OCI-M2 (cell line): Measurements from ENCODE around the gene MEIS2.

ENCODE experiments used
- DNase-seq: peaks from one replicate; lab custom pipeline; 2025; ENCODE audit not compliant: unreplicated experiment; lab: John Stamatoyannopoulos, UW

The MEIS2 gene

DNA sequence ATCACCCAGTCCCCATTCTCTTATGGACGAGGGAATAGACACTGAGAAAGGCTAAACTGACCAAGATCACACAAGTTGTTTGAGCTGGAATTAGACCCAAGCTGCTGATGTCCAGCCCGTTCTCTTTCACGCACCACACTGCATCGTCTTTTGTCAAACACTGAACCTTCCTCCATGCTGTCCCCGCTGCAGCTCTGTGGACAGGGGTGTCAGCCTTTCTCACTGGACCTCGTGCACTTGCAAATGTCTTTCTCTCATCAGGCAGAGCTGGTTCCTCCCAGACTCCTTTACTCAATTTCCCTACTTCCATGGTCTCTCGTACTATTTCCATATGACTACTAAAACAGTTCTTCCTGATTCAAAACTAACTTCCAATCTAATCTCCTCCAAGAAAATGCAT, 161.6 kb downstream of the MEIS2 start:
- no peak for DNase-seq

DNA sequence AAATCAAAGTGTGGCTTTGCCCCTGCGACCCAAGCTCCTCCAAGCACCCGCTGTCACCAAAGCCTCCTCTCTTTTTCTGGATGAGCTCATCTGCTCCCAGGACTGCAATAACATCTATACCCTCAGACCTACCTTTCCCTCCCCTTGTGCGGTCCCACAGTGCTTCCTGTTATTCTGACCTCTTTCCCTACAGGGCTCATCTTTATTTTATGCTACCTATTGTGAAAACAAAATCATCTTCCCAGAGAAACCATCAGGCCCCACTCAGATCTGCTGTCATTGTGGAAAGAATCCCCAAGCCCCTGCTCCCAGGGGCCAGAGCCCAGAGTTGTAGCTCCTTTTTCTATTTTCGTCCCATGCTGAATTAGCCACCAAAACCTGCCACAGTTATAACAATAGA, 162.2 kb downstream of the MEIS2 start:
- no peak for DNase-seq

DNA sequence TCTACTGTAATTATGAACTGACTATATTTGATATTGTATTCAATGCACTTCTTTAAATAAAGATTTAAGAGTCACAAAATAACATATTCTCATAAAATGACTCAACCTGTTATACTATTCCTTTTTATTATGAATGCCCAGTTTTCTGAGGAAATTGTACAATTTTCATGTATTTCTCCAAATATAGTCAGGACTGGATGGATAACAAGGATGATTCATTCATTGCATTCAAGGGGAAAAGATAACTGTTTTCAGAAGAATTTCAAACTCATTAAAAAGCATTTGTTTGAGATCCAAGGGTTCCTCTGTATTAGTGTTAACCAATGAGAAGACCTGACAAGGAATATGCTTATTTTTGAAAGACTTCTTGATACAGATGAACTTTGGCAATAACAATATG, 163.7 kb downstream of the MEIS2 start:
- no peak for DNase-seq

DNA sequence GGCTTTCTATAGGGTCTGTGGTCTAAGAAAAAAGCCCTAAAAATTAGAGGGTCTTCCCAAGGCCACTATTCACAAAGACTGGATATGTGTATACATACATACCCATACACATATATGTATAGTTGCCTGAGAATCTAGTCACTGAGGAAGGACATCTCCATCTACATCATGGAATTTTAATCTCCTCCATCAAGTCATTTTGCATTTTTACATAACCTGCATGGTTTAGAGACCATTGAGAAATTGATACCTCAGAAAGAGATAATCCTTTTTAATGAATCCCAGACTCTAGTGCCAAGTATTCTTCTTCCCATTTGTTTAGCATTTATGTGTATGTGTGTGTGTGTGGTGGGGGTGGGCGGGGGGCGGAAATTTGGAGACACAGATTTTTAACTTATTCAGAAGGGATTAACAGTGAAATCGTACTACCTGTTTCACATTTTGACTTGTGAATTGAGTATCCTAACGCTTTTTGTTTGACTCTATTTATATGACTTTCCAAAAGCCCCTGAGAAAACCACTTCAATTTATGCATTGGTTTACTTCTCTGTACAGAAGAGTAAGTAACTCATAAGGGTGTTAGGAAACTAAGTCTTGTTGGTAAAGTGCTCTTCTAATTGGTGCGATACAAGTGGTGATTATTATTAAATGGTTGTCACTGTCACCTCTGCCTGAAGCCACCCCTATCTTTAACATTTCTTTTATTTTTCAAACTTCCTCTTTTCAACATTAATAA, 166.9 kb downstream of the MEIS2 start:
- no peak for DNase-seq

DNA sequence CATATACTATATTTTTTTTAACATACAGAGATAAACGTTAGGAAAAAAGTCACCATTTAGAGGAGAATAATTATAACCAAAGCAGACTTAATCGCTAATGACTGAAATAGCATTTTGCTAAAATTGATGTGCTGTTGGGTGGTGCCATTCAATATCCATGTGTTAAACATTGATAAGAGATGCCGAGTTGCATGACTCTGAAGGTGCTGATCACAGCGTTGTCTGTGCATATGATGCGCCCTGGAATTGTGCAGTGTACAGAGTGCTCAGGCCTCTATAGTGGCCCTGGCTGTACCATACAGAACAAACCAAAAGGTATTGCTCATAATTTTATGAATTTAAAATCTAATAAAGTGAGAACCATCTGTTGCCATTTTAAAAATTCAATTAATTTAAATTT, 168.3 kb downstream of the MEIS2 start:
- DNase-seq: no peak

DNA sequence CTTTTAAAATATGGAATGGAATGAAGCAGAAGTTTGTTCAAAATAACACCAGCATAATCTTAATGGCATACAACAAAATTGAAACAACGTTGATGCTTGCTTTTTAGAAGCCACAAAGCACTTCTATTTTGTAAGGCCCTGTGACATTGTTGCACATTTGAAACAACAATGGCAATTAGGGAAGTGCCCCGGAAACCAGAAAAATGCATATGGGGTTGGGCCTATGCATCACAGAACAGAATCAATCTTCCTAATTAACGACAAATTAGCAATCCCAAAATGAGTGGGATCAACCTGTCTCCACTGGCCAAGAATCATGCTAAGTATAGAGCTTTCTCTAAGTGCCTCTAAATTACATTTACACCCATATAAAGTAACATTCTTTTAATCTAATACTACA, 168.9 kb downstream of the MEIS2 start:
- no peak for DNase-seq

DNA sequence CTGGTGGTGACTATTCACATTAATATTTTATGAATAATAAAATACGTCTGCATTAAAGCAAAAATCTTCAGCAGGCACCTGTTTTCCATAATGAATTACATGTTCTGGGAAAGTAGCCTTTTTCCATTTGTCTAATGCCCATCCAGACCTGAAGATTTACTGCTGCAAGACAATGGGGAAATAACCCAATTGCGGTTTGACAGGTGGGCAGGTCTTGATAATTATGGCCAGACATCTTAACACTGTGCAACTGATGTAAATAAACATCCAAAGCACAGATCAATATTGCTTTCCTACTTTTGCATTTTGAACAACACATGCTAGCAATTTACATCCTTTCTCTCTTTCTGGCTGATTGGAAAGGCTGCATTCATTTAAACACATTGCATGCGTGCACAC, 173.9 kb downstream of the MEIS2 start:
- DNase-seq: no peak

DNA sequence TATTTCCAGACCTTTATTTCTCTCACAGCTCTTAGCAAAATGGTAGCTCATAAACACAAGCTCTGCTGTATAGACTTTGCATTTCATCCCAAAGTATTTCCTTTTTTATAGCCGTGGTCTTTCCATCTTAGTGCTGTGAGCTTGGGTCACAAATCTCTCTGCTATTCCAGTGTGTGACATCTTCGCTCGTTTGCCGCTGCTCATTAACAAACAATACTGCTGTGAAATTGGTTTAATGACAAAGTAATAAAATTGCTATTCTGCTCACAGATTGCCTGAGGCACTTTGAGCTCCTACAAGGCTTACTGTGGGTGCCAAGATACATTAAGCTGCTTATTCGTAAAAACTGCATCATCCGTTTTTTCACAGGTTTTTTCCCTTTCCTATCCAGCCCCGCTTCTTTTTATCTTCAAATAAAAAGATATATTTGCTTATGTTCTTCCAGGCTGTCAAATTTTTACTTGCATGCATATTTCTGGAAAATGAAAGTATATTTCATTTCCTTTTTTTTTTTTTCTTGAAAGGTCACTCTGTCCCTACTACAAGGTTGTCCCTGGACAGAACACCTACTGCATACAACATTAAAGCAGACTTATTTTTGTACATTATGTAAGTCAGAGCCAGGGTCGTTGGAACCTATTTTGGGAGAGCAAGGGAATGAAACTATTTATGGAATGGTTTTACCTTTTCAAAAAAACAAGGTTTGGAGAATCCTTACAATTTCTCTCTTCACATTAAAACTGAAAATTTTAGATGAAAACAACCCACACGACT, 174.5 kb downstream of the MEIS2 start:
- no peak for DNase-seq

DNA sequence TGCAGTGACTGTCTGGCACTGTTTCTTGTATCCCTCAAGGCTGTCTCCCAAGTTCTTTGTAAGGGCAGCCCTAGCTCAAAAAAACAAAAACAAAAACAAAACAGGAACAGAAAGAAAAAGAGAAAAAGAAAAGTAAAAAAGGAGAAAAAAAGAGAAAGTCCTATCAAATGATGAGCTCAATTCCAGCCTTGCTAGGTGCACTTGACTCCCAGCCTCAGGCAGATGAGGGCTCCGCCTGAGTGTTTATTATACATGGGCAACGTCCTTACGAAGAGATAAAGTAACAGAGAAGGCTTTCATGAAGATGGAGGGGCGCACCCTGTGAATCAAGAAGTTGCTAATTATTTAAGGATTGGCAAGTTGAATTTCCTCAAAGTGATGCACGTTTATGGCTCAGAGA, 175.3 kb downstream of the MEIS2 start:
- DNase-seq: no peak

DNA sequence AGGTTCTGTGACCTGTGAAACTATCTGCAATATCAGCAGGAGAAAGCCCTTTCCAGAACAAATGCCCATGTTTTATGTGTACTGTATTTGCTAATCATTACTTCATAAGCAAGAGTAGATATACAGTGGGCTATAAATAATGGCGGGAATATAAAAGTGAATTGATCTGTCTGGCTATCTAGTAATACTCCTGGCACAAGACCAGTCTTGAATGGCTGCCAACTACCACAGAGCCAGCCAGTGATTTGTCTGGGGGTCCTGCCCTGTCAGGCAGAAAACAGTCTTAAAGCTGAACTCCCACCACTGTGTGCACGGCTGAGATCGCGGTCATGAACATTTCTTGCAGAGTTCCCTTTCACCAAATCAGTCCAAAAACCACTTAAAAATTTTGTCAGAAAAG, 176.3 kb downstream of the MEIS2 start:
- DNase-seq: no peak

DNA sequence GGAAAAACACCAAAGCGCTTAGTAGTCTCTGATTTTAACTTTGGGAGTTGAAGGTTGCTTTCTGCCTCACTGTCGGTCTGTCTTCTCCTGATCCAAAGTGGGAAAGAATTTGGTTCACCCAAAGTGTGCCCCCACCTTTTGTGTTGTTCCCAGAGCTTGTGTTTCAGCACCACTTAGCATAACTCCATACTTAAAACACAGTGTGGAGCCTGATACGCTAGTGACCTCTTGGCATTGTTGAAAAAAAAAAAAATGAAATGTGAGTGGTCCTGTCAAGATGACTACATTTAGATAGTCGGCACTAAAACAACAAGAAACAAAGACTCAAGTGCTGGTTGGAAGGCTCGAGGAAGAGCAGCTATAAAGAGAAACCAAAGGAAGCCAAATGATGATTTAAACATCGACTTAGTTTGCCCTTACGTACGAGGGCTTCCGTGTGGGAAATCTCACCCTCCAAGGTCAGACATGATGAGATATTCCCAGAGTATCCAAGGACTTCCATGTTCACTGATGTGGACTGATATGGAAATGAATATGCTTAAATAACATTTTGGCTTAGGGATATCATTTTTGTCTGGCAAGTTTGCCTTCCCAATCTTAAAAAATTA, 178.8 kb downstream of the MEIS2 start:
- no peak for DNase-seq

DNA sequence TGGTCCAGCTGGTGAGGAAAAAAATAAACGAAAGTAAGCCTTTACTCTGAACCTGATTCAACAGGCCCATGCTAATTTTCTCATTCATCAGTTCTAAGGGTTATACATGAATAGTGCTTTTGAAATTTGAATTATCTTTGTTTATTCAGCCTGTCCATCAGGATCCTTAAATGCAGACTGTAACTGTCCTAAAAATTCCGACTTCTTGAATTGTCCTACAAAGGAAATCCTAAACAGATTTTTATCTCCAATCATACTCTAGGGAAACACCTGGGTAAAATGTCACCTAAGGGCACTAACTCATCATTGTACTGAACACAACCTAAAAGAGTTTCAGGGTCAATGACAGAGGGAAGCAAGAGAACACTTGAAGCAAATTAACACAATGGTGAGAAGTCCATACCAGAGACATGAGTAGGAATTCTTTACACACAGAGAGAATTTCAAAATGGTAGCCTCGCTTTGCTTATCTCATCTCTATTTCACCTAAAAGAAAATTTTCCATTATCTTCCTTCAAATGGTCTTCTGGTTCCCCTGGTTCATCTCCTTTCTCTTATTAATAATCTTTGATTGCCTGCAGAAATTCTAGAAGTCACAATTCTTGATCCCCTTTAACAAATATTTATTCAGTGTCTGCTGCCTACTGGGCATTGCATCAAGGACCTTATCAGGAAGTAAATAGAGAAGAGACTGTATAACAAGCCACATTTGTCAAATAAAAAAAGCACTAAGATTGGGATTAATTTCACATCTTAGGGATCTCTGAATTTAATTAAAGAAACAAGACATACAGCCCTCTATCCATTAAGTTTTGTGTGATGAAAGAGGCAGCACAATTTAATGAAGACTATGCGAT, 182.7 kb downstream of the MEIS2 start:
- DNase-seq: no peak

DNA sequence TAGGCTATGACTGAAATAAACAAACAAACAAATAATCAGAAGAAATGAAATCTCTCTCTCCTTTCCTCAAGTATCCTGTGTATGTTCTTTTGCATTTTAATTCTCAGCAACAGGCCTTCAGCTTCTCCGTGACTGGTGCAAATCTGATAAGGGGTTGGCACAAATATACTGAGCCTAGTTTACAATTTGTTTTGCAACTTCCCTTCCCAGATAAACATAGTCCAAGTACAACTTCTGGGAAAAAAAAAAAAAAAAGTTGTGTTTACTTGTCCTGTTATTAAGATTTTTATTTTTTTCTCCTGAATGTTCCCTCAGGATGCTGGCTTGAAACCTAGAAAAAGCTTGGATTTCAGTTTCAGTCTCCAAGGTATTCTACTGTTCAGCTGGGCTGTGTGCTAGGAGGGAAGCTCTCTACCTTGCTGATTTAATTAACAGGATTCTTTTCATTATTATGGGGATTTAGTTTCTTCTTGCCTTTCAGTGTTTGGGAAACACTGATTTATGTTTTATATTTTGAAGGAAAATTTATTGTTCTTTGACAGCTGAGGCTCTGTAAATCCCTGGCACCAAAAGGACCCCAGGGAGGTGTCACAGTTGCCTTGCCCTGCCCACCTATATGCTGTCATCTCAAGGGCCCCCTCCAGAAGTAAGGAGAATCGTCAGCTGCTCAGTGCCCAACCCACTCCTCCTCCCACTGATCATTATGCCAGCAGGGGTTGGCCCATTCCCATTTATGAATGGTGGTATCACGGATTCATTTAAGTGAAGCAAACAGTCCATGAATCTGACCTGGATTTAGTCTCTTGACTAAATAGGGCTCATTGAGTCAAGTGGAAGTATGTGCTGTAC, 185.2 kb downstream of the MEIS2 start:
- DNase-seq: no peak

DNA sequence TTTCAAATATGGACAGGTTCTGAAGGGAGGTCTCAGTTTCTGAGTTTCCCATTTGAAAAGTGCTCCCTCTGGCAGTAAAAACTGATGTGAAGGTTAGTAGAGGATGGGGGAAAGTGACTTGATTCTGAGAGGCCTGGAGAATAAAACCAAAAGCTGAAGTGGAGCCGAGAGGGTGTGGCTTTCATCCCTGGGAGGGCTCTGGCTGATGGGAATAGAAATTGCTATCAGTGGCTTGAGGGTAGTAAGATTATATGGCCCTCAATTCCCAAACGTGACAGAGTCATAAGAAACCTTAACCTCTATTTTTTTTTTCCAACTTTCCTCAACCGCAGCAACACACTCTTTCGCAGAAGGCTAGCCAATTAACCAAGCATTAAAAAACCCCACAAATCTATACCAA, 185.9 kb downstream of the MEIS2 start:
- no peak for DNase-seq

DNA sequence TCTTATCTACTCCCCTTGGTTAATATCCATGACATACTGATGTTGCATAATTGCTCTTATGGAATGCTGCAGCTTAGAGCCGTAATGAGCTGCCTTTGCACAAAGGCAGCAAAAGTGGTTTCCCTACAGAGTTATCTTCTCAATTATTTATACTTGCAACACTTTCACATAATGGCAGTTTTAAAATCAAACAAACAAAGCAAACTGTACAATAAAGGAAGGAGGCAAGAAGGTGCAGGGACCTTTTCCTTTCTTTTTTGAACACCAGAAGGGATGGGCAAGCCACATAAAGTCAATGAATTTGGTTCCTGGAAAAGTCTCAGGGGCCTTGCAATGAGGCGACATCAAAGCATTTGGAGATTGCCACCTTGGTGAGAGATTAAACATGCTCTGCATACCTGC, 188.0 kb downstream of the MEIS2 start:
- no peak for DNase-seq

DNA sequence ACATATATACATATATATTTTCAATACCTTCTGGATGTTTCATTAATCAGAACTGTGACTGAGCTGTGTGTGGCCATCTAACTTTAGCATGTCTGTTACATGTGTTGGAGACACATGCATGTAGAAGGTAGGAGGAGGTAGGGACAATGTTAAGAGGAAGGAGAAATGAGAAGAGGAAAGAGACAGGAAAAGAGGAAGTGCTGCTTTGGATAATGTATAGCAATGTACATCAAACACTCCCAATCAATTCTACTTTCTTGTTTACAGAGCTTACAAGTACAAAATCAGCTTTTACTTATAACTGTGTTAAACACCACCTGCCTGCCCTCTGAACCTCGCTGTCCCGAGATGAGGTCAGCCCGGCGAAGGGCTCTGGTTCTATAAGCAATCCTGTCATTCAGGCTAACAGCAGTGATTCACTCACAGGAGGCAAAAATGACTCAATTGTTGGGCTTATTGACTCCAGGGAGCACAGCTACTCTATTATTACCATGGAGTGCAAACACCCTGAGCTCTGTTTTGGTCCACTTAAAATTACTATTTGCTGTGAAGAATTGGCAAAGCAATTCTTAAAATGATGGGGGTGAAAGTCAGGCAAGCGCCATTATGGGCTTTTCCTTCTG, 188.9 kb downstream of the MEIS2 start:
- DNase-seq: no peak

DNA sequence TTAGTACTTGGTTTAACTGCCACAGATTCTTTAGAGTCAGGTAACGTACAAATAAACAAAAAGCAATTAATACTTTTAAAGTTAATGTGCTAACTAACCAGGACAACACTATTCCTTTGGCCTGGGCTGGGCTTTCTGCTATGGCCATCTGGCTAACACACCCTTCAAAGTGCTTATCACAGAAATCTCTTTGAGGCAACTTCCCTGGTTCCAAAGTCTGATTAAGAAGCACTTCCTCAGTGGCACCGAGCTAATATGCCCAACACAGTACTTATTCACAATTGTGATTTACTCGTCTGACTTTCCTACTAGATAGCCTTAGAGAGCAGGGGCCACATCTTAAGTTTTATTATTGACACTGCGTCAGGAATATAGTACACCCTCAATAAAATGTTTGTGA, 191.4 kb downstream of the MEIS2 start:
- DNase-seq: no peak

DNA sequence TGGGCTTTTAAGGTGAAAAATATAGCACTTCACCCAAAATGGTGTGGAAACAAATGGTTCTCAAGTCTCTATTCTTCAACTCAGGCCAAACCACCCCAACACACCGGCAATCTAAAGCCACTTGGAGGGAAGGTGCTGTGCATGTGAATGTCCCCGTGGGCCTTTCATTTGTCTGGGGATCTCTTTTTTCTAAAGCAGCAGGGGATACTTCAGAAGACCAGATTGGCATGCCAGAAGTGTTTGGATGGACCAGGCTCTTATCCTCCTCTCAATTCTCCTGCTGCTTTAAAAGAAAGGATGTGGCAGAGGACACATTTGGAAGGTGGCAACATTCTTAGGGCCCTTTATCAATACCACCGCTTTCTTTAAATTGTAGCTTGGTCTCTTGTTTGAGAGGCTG, 193.1 kb downstream of the MEIS2 start:
- DNase-seq: no peak

DNA sequence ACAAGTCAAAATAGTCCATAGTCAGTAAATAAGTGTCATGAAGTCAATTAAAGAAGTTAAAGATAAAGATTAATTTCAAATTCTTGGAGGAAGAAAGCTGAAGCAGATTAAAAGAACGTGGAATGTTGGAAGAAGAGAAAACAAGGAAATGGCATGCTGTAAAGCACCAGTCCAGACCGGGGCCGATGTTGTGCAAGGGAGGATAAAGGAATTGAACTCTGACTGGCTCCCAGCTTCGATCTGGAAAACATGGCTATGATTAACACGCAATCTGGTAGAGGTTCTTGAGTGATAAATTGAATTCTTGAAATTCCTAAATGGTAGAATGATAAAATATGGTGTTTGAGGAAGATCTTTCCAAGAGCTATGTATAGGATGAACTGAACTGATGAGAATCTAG, 194.4 kb downstream of the MEIS2 start:
- DNase-seq: no peak

DNA sequence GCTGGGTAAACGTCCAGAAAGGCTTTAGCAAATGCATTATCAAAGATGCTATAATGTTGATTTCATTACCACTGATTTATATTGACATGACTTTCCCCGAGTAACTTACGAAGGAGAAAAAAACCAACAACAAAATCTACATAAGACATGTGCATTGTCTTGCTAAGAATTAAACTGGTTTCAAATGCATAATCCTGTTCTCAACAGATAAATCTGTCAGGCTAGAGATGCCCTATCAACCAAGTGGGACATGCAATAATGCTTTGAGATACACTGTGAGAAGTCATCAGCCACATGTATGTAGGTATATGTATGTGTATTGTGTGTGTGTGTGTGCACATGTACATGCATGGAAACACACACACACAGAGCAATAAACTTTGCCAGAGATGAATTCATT, 195.6 kb downstream of the MEIS2 start:
- no peak for DNase-seq
